Endothelial cell (in vitro differentiated cells): ENCODE results near the gene IVNS1ABP. TPM values are rescaled to one million over a fixed set of nuclear protein-coding genes. Genes with fewer than 3 reads are reported as not detected.
"Not testable (repeated sequence)": the region's sequence is repeated elsewhere in the genome, so short reads cannot be mapped to it uniquely, and the experiment has no call there.

Experiments used
- DNase-seq: peaks from one replicate; pipeline ENCODE4 v3.0.0; 2021; ENCODE audit warnings: low spot score
- H3K27ac Mint-ChIP-seq: one replicate; pipeline ENCODE4 v1.8.0; 2021; ENCODE audit warnings: mixed read lengths, inconsistent platforms; ENCODE audit not compliant: unreplicated experiment
- H3K27me3 Mint-ChIP-seq: one replicate; pipeline ENCODE4 v1.8.0; 2021; ENCODE audit warnings: mild to moderate bottlenecking, moderate library complexity, mixed read lengths, inconsistent platforms; ENCODE audit not compliant: unreplicated experiment
- H3K36me3 Mint-ChIP-seq: one replicate; pipeline ENCODE4 v1.8.0; 2021; ENCODE audit warnings: mild to moderate bottlenecking, low read depth, mixed read lengths, inconsistent platforms; ENCODE audit not compliant: unreplicated experiment
- H3K4me1 Mint-ChIP-seq: one replicate; pipeline ENCODE4 v1.8.0; 2021; ENCODE audit warnings: mild to moderate bottlenecking, mixed read lengths, inconsistent platforms; ENCODE audit not compliant: unreplicated experiment
- H3K4me3 Mint-ChIP-seq: one replicate; pipeline ENCODE4 v1.8.0; 2021; ENCODE audit warnings: mild to moderate bottlenecking, mixed read lengths, inconsistent platforms; ENCODE audit not compliant: unreplicated experiment
- H3K9me3 Mint-ChIP-seq: one replicate; pipeline ENCODE4 v1.8.0; 2021; ENCODE audit warnings: mixed read lengths, inconsistent platforms; ENCODE audit not compliant: unreplicated experiment
- CTCF ChIP-seq: fragments of 200-600 bp; sonication (generic); IDR thresholded peaks from one replicate; pipeline ENCODE4 v1.5.0; 2021; ENCODE audit warnings: antibody characterized with exemption; ENCODE audit not compliant: unreplicated experiment
- total RNA-seq: library from RNA; stranded (reverse); fragmentation: NEBNext Ultra II Directional; extraction: Animal tissue kit (Norgen Biotek cat#: 25700); gene quantifications from one replicate; pipeline ENCODE4 v1.2.1, GENCODE V29; 2021; ENCODE audit not compliant: unreplicated experiment

IVNS1ABP gene
- total RNA-seq, 1 donor from 2014 or later, result 95.9 TPM

- TF ChIP-seq CTCF, result no peak
- Mint-ChIP-seq H3K9me3 (no peaks in the 10 kb centered on the region), H3K4me1 (peaks cover 7% of the 10 kb centered on the region), H3K27ac (no peak overlapping the region), H3K4me3 (no peak overlapping the region), H3K27me3 (peaks cover 12% of the 10 kb centered on the region), H3K36me3 (peaks cover 11% of the 10 kb centered on the region)
- no peak for DNase-seq
Observed at GRCh38 chr1:185322636-185323035, 5.6 kb upstream of the IVNS1ABP start.

DNA sequence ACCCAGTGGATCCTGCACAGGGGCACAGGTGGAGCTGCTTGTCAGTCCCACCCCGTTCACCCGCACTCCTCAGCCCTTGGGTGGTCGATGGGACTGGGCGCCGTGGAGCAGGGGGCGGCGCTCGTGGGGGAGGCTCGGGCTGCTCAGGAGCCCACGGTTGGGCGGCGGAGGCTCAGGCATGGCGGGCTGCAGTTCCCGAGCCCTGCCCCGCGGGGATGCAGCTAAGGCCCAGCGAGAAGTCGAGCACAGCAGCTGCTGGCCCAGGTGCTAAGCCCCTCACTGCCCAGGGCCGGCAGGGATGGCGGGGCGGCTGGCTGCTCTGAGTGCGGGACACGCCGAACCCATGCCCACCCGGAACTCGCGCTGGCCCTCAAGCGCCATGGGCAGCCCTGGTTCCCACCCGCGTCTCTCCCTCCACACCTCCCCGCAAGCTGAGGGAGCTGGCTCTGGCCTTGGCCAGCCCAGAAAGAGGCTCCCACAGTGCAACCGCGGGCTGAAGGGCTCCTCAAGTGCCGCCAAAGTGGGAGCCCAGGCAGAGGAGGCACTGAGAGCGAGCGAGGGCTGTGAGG lies 4.7 kb upstream of the IVNS1ABP start:
- H3K27ac Mint-ChIP-seq, DNase-seq, H3K4me3 Mint-ChIP-seq, H3K9me3 Mint-ChIP-seq, H3K4me1 Mint-ChIP-seq: not testable (repeated sequence)
- Mint-ChIP-seq H3K27me3 (peaks cover 19% of the 10 kb centered on the region), H3K36me3 (peaks cover 15% of the 10 kb centered on the region)

GRCh38 chr1:185321104-185321503 lies 4.1 kb upstream of the IVNS1ABP start:
- Mint-ChIP-seq H3K27me3 (peaks cover 20% of the 10 kb centered on the region), H3K36me3 (peaks cover 15% of the 10 kb centered on the region)
- H3K27ac Mint-ChIP-seq, DNase-seq, H3K4me1 Mint-ChIP-seq, H3K9me3 Mint-ChIP-seq, H3K4me3 Mint-ChIP-seq: not testable (repeated sequence)

- no peak for TF ChIP-seq CTCF
- no peak overlapping the region for H3K4me3 Mint-ChIP-seq
Observed at GRCh38 chr1:185319139-185319475, 2.1 kb upstream of the IVNS1ABP start.

DNA sequence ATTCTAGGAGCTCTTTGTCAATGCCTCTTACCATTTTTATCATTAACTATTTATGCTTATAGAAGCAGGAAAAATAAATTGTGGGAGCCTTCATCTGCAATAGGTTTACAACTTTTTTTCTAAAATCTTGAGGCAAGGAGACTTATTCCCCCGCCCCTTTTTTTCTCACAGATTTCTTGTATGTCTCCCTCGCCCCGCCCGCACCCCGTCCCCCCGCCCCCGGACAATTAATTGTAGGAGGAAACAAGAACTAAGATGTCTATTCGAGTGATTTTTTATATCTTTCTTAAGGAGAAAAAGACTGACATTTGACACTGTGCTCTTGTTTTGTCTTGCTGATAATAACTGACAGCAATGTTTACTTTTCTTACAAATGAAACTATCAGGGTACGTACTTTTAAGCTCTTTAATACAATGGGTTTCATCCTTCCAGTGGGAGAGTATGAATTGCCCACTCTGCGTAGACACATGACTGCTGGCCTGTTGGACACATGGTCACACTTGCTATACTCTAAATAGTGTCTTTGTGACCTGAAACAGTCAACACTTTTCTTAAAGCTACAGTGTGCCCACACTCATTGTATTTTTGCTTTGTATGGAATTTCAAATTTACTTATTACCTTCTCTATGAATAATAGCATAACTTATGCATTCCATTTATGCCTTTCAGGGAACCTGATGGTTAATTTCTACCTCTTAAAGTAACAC lies 1.5 kb upstream of the IVNS1ABP start:
- Mint-ChIP-seq H3K36me3 (peaks cover 19% of the 10 kb centered on the region), H3K27ac (peak overlapping the region; percentile 95), H3K27me3 (peaks cover 22% of the 10 kb centered on the region), H3K4me3 (peak overlapping the region; percentile 93), H3K4me1 (peaks cover 26% of the 10 kb centered on the region), H3K9me3 (no peaks in the 10 kb centered on the region)
- TF ChIP-seq CTCF, result no peak
- DNase-seq, result no peak

More at GRCh38 chr1:185319139-185319475, 2.1 kb upstream of the IVNS1ABP start:
- Mint-ChIP-seq H3K9me3 (no peaks in the 10 kb centered on the region), H3K4me1 (peaks cover 21% of the 10 kb centered on the region), H3K27me3 (peaks cover 22% of the 10 kb centered on the region), H3K36me3 (peaks cover 19% of the 10 kb centered on the region), H3K27ac (no peak overlapping the region)
- DNase-seq, result no peak

- peaks cover 22% of the 10 kb centered on the region for H3K27me3 Mint-ChIP-seq
- peaks cover 19% of the 10 kb centered on the region for H3K36me3 Mint-ChIP-seq
- H3K4me1 Mint-ChIP-seq, result peaks cover 33% of the 10 kb centered on the region
- no peak for DNase-seq
- TF ChIP-seq CTCF, result no peak
- H3K4me3 Mint-ChIP-seq, result peak overlapping the region; percentile 93
- no peaks in the 10 kb centered on the region for H3K9me3 Mint-ChIP-seq
- peak overlapping the region; percentile 95 for H3K27ac Mint-ChIP-seq
Observed at GRCh38 chr1:185317886-185318310, 855 bp upstream of the IVNS1ABP start.
